K562 (cell line): ENCODE measurements around the gene GALNT18. TPM values are rescaled to one million over a fixed set of nuclear protein-coding genes. Genes with fewer than 3 reads are reported as not detected.

Experiments used
- ATAC-seq: fragments of 200-7000 bp; cut with Tn5 transposase; 3 replicates; pipeline ENCODE4 v1.9.1; 2020; ENCODE audit warnings: moderate library complexity
- BruUV-seq: library from RNA; stranded (reverse); fragments of 400-500 nt; replicated peaks from 2 replicates; lab custom pipeline; 2021; lab: Mats Ljungman, UMichigan
- CTCF ChIA-PET: fragments of 300-600 bp; formaldehyde crosslinking; extraction: SDS; loops from one replicate; lab custom pipeline; 2021; ENCODE audit warnings: low intra/inter-chr PET ratio; lab: Yijun Ruan, JAX
- POLR2A ChIA-PET: fragments of 300-600, 350-650 bp; sonication (Branson Sonifier 250); formaldehyde crosslinking; extraction: SDS; loops from one replicate; lab custom pipeline; 2021; ENCODE audit warnings: antibody characterized with exemption, inconsistent platforms; lab: Yijun Ruan, JAX
- DNase-seq, 4 experiments: peaks; one replicate each; pipeline versions ENCODE4 v3.0.0 to v3.0.0-alpha.2; 2011 to 2018; ENCODE audit warnings: low spot score in 3 of 4, mixed read lengths in 3 of 4; ENCODE audit errors: extremely low read depth in 1 of 4
- FAIRE-seq: peaks from 2 replicates; lab custom pipeline; 2011; peaks lifted over from hg19 to GRCh38; lab: Jason Lieb, UNC
- H2AFZ ChIP-seq: 2 replicates; pipeline ENCODE4 v1.6.0; 2011; ENCODE audit warnings: low read depth, low read length, control low read depth, inconsistent platforms
- H3K27ac ChIP-seq: fragments of 200-600 bp; 3 replicates; pipeline ENCODE4 v1.8.0; 2011; ENCODE audit warnings: low read depth, mild to moderate bottlenecking, control low read depth, inconsistent platforms, low read length, moderate library complexity, mixed read lengths; ENCODE audit errors: extremely low read depth
- H3K27me3 ChIP-seq, 2 experiments: fragments of 300-600 bp in 1 of 2; 2 replicates in 1 of 2; 3 replicates in 1 of 2; pipeline versions ENCODE4 v1.6.0 to v1.8.0; 2011; ENCODE audit warnings: inconsistent platforms in 2 of 2, low read length in 2 of 2, mild to moderate bottlenecking in 1 of 2, mixed read lengths in 1 of 2, moderate library complexity in 1 of 2; ENCODE audit not compliant: control insufficient read depth in 2 of 2, insufficient read depth in 2 of 2
- H3K36me3 ChIP-seq: fragments of 300-600 bp; 3 replicates; pipeline ENCODE4 v1.8.0; 2011; ENCODE audit warnings: mild to moderate bottlenecking, low read length, inconsistent platforms; ENCODE audit not compliant: control insufficient read depth, insufficient read depth
- H3K4me1 ChIP-seq, 2 experiments: fragments of 200-600 bp in 1 of 2; replicated peaks in 1 of 2; 2 replicates in 1 of 2; 3 replicates in 1 of 2; pipeline versions ENCODE4 v1.5.1 to v1.8.0; 2011; ENCODE audit warnings: inconsistent platforms in 2 of 2, low read length in 2 of 2, mild to moderate bottlenecking in 1 of 2, mixed read lengths in 1 of 2, moderate library complexity in 1 of 2; ENCODE audit not compliant: control insufficient read depth in 2 of 2, insufficient read depth in 2 of 2
- H3K4me2 ChIP-seq: 2 replicates; pipeline ENCODE4 v1.6.1; 2011; ENCODE audit warnings: low read length, control low read depth, inconsistent platforms, mixed read lengths; ENCODE audit not compliant: insufficient read depth
- H3K4me3 ChIP-seq: fragments of 200-600 bp; sonication (generic), shearing (Covaris generic); 2 replicates; pipeline ENCODE4 v1.5.1; 2016; ENCODE audit warnings: control low read depth, inconsistent platforms
- H3K79me2 ChIP-seq: fragments of 200-600 bp; 3 replicates; pipeline ENCODE4 v1.8.0; 2011; ENCODE audit warnings: low read length, inconsistent platforms; ENCODE audit not compliant: control insufficient read depth, insufficient read depth
- H3K9ac ChIP-seq, 2 experiments: 2 replicates each; pipeline versions ENCODE4 v1.6.0 to v1.6.1; 2011; ENCODE audit warnings: low read depth in 2 of 2, low read length in 2 of 2, control low read depth in 1 of 2, inconsistent platforms in 1 of 2, mild to moderate bottlenecking in 1 of 2, mixed read lengths in 1 of 2; ENCODE audit not compliant: insufficient read depth in 1 of 2
- H3K9me1 ChIP-seq: one replicate; pipeline ENCODE4 v1.6.0; 2011; ENCODE audit warnings: inconsistent platforms, mild to moderate bottlenecking, low read length, moderate library complexity; ENCODE audit not compliant: control insufficient read depth, insufficient read depth
- H3K9me3 ChIP-seq: replicated peaks from 2 replicates; pipeline ENCODE4 v1.5.1; 2011; ENCODE audit warnings: low read depth, low read length, inconsistent platforms; ENCODE audit not compliant: control insufficient read depth, insufficient read depth
- H4K20me1 ChIP-seq: replicated peaks from 2 replicates; pipeline ENCODE4 v1.6.1; 2011; ENCODE audit warnings: low read length, inconsistent platforms, mixed read lengths; ENCODE audit not compliant: control insufficient read depth, insufficient read depth
- CHD2 ChIP-seq: IDR thresholded peaks from 2 replicates; pipeline ENCODE4 v1.6.1; 2011; ENCODE audit warnings: low read depth, low read length
- E2F3 ChIP-seq: fragments of 250-450 bp; sonication (Bioruptor Pico); IDR thresholded peaks from 2 replicates; pipeline ENCODE4 v1.4.0; 2020; ENCODE audit warnings: mild to moderate bottlenecking
- E4F1 ChIP-seq: fragments of 250-450 bp; sonication (Bioruptor Pico); IDR thresholded peaks from 2 replicates; pipeline ENCODE4 v1.5.0; 2021; ENCODE audit warnings: mild to moderate bottlenecking, borderline replicate concordance
- EP300 ChIP-seq: IDR thresholded peaks from 2 replicates; pipeline ENCODE4 v1.6.1; 2012; ENCODE audit warnings: low read length, improper control_type of control experiment
- HIVEP1 ChIP-seq: fragments of 250-450 bp; sonication (Bioruptor Pico); IDR thresholded peaks from 2 replicates; pipeline ENCODE4 v1.4.0; 2020; ENCODE audit warnings: mild to moderate bottlenecking
- HMGXB4 ChIP-seq: sonication (generic); formaldehyde crosslinking; IDR thresholded peaks from 2 replicates; pipeline ENCODE4 v1.8.1; 2023; ENCODE audit warnings: mild to moderate bottlenecking, missing genetic modification reagents
- JUN ChIP-seq, 2 experiments: sonication (generic) in 1 of 2; formaldehyde crosslinking in 1 of 2; IDR thresholded peaks; 2 replicates each; pipeline versions ENCODE4 v1.6.1 to v1.8.0; 2012 to 2022; ENCODE audit warnings: borderline replicate concordance in 2 of 2, mild to moderate bottlenecking in 2 of 2, improper control_type of control experiment in 1 of 2, low read depth in 1 of 2, low read length in 1 of 2, missing genetic modification reagents in 1 of 2
- KLF16 ChIP-seq: IDR thresholded peaks from 2 replicates; pipeline ENCODE4 v1.6.1; 2016; ENCODE audit warnings: antibody characterized with exemption
- MCM5 ChIP-seq: fragments of 450-650 bp; IDR thresholded peaks from 2 replicates; pipeline ENCODE4 v1.6.1; 2016; ENCODE audit warnings: low read depth
- NCOR1 ChIP-seq: fragments of 450-650 bp; IDR thresholded peaks from 2 replicates; pipeline ENCODE4 v1.6.1; 2016; ENCODE audit warnings: mild to moderate bottlenecking, moderate library complexity
- OTX1 ChIP-seq: fragments of 450-650 bp; formaldehyde crosslinking; IDR thresholded peaks from 2 replicates; pipeline ENCODE4 v1.4.0; 2022; ENCODE audit warnings: mild to moderate bottlenecking
- POLR2B ChIP-seq: fragments of 450-650 bp; IDR thresholded peaks from 2 replicates; pipeline ENCODE4 v1.6.1; 2018; ENCODE audit warnings: low read depth; ENCODE audit not compliant: partially characterized antibody
- SRSF1 ChIP-seq: fragments of 200-400 bp; formaldehyde crosslinking; IDR thresholded peaks from 2 replicates; pipeline ENCODE4 v1.6.1; 2017; ENCODE audit warnings: mild to moderate bottlenecking, low read depth, low read length, moderate library complexity
- TFAM ChIP-seq: fragments of 250-450 bp; sonication (Bioruptor Pico); conservative IDR thresholded peaks from 2 replicates; pipeline ENCODE4 v1.5.0; 2021; ENCODE audit warnings: mild to moderate bottlenecking, moderate library complexity
- ZNF143 ChIP-seq: sonication (generic); formaldehyde crosslinking; IDR thresholded peaks from 2 replicates; pipeline ENCODE4 v1.9.0; 2022; ENCODE audit warnings: mild to moderate bottlenecking, missing genetic modification reagents
- ZNF23 ChIP-seq: fragments of 250-450 bp; sonication (Bioruptor Pico); IDR thresholded peaks from 2 replicates; pipeline ENCODE4 v1.4.0; 2020; ENCODE audit warnings: mild to moderate bottlenecking
- ZNF324 ChIP-seq: fragments of 250-450 bp; sonication (Bioruptor Pico); IDR thresholded peaks from 2 replicates; pipeline ENCODE4 v1.4.0; 2020; ENCODE audit warnings: mild to moderate bottlenecking
- ZNF696 ChIP-seq: fragments of 250-450 bp; sonication (Bioruptor Pico); conservative IDR thresholded peaks from 2 replicates; pipeline ENCODE4 v1.4.0; 2020; ENCODE audit warnings: mild to moderate bottlenecking, moderate library complexity
- ZNF785 ChIP-seq: fragments of 250-450 bp; sonication (Bioruptor Pico); IDR thresholded peaks from 2 replicates; pipeline ENCODE4 v1.4.0; 2020; ENCODE audit warnings: mild to moderate bottlenecking
- whole genome bisulfite sequencing: fragments of 100-300 bp; shearing (Covaris generic); methylation state at CpG from one replicate; pipeline ENCODE4 v1.1.6; 2016; ENCODE audit warnings: low coverage, mixed read lengths; ENCODE audit not compliant: insufficient coverage; ENCODE audit errors: missing lambda C conversion rate; 5-methylcytosine and 5-hydroxymethylcytosine counted together
- in situ Hi-C: fragments of 300-500 bp; cut with MboI; formaldehyde crosslinking; loops from 4 replicates; pipeline ENCODE4 v1.15.0; 2018; ENCODE audit warnings: inconsistent platforms, mixed read lengths
- intact Hi-C: fragments of 100-400 bp; cut with micrococcal nuclease; formaldehyde crosslinking; loops from 2 replicates; pipeline ENCODE4 v1.14.2; 2022
- polyA plus RNA-seq, 8 experiments: library from polyadenylated mRNA; depleted of rRNA in 4 of 8; stranded (reverse) in 5 of 8; unstranded in 3 of 8; fragments of >200 nt; fragmentation: Nextera tagmentation in 2 of 8; fragmentation: Illumina TruSeq in 1 of 8; extraction: Ambion mirVana in 2 of 8; extraction: Trizol in 1 of 8; gene quantifications; 2 replicates each; pipeline versions ENCODE4 v1.2.1 to v1.2.3, GENCODE V29; 2011 to 2014; ENCODE audit warnings: inconsistent platforms in 1 of 8, missing spikeins in 1 of 8
- total RNA-seq, 7 experiments: library from RNA; depleted of rRNA in 6 of 7; stranded (reverse); fragments of >200 nt in 6 of 7; fragmentation: Illumina TruSeq in 2 of 7; extraction: Trizol in 2 of 7; gene quantifications; 2 replicates each; pipeline versions ENCODE4 v1.2.1 to v1.2.3, GENCODE V29; 2011 to 2021; ENCODE audit warnings: low replicate concordance in 1 of 7

GALNT18 gene
- total and polyA plus RNA-seq, 9 of the 15 experiments (the other 6 are each of a cell fraction or from before 2014, with no cell fraction given) = not detected

GRCh38 chr11:11505692-11506091 lies 116.1 kb downstream of the GALNT18 start:
- FAIRE-seq = no peak
- ChIA-PET POLR2A (no interaction called here), CTCF (no interaction called here)
- no peaks in the 10 kb centered on the region for H4K20me1 ChIP-seq
- H3K36me3 ChIP-seq = no peaks in the 10 kb centered on the region
- H3K4me1 ChIP-seq = no peaks in the 10 kb centered on the region
- no peaks in the 10 kb centered on the region for H3K9me3 ChIP-seq
- H3K4me3 ChIP-seq = no peak overlapping the region
- ATAC-seq = no peak
- BruUV-seq = no TSS peak
- no peaks in the 10 kb centered on the region for H3K79me2 ChIP-seq
- H3K9me1 ChIP-seq = no peaks in the 10 kb centered on the region
- no peak overlapping the region for H3K4me2 ChIP-seq
- in situ Hi-C loops = no loop called here
- no peak overlapping the region for H2AFZ ChIP-seq
- no peak overlapping the region for H3K9ac ChIP-seq
- intact Hi-C loops = no loop called here
- H3K27ac ChIP-seq = no peak overlapping the region
- WGBS = 2% methylated on average over 3 of the region's 3 CpGs
- peaks cover 0 to 8% of the 10 kb centered on the region in 2 experiments; a peak in 1 of 5 replicates for H3K27me3 ChIP-seq
- TF ChIP-seq E2F3 (CRISPR knock-in tag) = no peak
- no peak for TF ChIP-seq OTX1 (CRISPR knock-in tag)
- no peak for TF ChIP-seq E4F1
- no peak for TF ChIP-seq ZNF143 (CRISPR knock-in tag)
- no peak for TF ChIP-seq KLF16
- no peak for TF ChIP-seq HMGXB4
- no peak for TF ChIP-seq POLR2B
- TF ChIP-seq ZNF696 (CRISPR knock-in tag) = no peak
- no peak for TF ChIP-seq TFAM (CRISPR knock-in tag)
- no peak for TF ChIP-seq ZNF324 (CRISPR knock-in tag)
- TF ChIP-seq NCOR1 = no peak
- no peak for TF ChIP-seq SRSF1
- no peak for TF ChIP-seq HIVEP1 (CRISPR knock-in tag)
- TF ChIP-seq JUN (IDR thresholded peaks at IDR 0.05; ENCODE audit: borderline replicate concordance, low read depth, low read length) = no peak
- no peak for TF ChIP-seq JUN (CRISPR knock-in tag; IDR thresholded peaks at IDR 0.05; ENCODE audit: borderline replicate concordance)
- no peak for TF ChIP-seq EP300
- TF ChIP-seq MCM5 = no peak
- no peak for TF ChIP-seq ZNF785 (CRISPR knock-in tag)
- TF ChIP-seq ZNF23 = no peak
- no peak for TF ChIP-seq CHD2
- DNase-seq = no peak
